Measurements from ENCODE around the gene ID4.

The ID4 gene

GRCh38 chr6:19860235-19860877 lies 23.2 kb downstream of the ID4 start:
- DNase-seq (ENCODE audit: low spot score): no peak

- no peak for DNase-seq (ENCODE audit: low spot score)
Observed at GRCh38 chr6:19864285-19864684, 27.1 kb downstream of the ID4 start.

- no peak for DNase-seq (ENCODE audit: low spot score)
Observed at GRCh38 chr6:19865178-19865577, 28.0 kb downstream of the ID4 start.

- no peak for DNase-seq (ENCODE audit: low spot score)
Observed at GRCh38 chr6:19866173-19866984, 29.2 kb downstream of the ID4 start.

- DNase-seq (ENCODE audit: low spot score): no peak
Observed at GRCh38 chr6:19866985-19867627, 29.9 kb downstream of the ID4 start.

- no peak for DNase-seq (ENCODE audit: low spot score)
Observed at GRCh38 chr6:19869464-19869863, 32.3 kb downstream of the ID4 start.

- DNase-seq (ENCODE audit: low spot score): no peak
Observed at GRCh38 chr6:19870322-19870721, 33.2 kb downstream of the ID4 start.

GRCh38 chr6:19873031-19873430 lies 35.9 kb downstream of the ID4 start:
- no peak for DNase-seq (ENCODE audit: low spot score)

- DNase-seq (ENCODE audit: low spot score): no peak
Observed at GRCh38 chr6:19876672-19877071, 39.5 kb downstream of the ID4 start.

- DNase-seq (ENCODE audit: low spot score): no peak
Observed at GRCh38 chr6:19879663-19880062, 42.5 kb downstream of the ID4 start.

- no peak for DNase-seq (ENCODE audit: low spot score)
Observed at GRCh38 chr6:19880066-19880465, 42.9 kb downstream of the ID4 start.

GRCh38 chr6:19891451-19891850 lies 54.3 kb downstream of the ID4 start:
- no peak for DNase-seq (ENCODE audit: low spot score)

Measured in HuH-7 (cell line).